Muscle of back (tissue), 11 donors: ENCODE results near the gene DACT2. TPM values are rescaled to one million over a fixed set of nuclear protein-coding genes. Genes with fewer than 3 reads are reported as not detected.
"Not testable (repeated sequence)": the region's sequence is repeated elsewhere in the genome, so short reads cannot be mapped to it uniquely, and the experiment has no call there.

Source experiments
- DNase-seq, 3 donors: peaks; one replicate each; pipeline versions ENCODE4 v3.0.0 to v3.0.0-alpha.2; 2013
- polyA plus RNA-seq, 10 donors: library from polyadenylated mRNA; unstranded; fragments of 120-200 nt; gene quantifications; one replicate each; pipeline ENCODE4 v1.2.1, GENCODE V29; 2013; ENCODE audit not compliant: insufficient read length in 10 of 10

The DACT2 gene
- polyA plus RNA-seq, 10 donors: 0.72 to 4.1 (median 1.5) TPM

GRCh38 chr6:168283686-168284025 lies 35.9 kb downstream of the DACT2 start:
- no peak for DNase-seq

GRCh38 chr6:168282985-168283685 lies 36.4 kb downstream of the DACT2 start:
- no peak for DNase-seq

DNA sequence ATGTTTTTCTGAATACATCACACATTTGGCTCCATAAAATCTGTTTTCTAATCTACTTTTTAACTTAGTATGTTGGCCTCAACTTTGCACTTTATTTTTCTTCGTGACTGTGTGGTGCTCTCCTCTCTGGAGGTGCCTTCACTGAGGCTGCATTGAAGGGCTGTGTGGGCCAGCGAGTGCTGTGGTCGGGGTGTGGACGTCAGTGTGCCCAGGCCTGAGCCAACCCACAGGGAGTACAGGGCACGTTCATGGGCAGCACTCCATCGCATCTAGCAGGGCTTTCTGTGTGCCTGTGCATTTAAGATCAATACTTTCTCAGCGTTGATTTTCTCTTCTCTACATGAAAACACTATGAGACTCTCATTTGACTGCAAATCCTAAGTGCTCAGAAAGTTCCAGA lies 37.8 kb downstream of the DACT2 start:
- no peak for DNase-seq

- DNase-seq: not testable (repeated sequence)
These were observed 38.3 kb downstream of the DACT2 start for GRCh38 chr6:168281314-168281713.

DNA sequence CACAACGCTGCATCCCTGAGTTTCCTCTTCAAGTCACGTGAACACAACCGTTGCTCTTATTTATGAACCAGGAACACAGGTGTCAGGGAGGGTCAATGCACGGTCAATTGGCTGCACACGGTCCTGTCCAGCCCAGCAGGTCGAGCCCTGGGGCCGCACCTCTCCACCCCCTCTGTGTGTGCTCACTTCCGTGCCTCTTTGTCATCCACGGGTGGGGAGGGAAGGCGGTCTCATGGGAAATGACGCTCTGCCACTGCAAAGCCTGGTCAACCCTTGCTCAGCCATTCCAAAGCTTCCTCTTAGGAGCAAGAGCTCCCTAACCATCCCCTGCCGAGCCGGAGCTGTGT lies 38.7 kb downstream of the DACT2 start:
- no peak for DNase-seq

DNA sequence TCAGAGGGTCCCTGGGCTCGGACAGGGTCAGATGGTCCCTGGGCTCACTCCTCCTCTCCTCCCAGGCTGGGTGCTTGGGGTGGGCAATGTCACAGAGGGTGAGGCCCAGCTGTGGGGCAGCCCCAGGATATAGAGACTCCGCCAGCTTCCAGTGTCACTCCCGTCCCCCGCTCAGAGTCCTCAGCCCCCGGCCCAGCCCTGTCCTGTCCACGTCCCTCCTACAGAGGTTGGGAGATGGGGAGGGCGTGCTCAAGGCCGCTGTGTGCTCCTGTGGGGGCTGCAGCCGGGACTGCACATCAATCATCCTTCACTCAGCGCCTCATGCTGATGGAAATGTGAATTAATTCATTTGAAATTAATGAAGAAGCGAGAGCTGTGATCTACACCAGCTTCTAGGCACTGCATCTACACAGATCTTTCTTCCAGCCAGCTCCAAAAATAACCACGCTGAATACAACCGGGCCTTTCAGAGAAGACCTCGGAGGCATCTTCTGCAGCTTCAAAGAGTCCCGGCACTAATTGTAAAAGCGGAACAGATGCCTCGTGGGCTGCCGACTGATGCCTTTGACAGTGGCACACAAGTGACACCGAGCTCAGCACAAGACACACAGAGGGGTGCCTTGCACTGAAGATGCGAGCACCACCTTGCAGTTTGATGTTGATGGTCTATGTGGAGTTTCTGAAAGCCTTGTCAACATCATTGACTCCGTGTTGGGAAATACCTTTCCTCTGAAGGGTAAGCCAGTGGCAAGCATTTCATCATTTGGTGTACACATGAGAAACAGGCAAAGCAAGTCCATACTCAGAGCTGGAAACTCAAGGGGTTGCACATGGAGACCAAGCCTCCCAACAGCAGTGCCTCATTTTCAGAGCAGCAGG lies 39.3 kb downstream of the DACT2 start:
- no peak for DNase-seq

GRCh38 chr6:168279403-168279935 lies 40.1 kb downstream of the DACT2 start:
- no peak for DNase-seq

- no peak for DNase-seq
These were observed 40.7 kb downstream of the DACT2 start for GRCh38 chr6:168278904-168279303.

DNA sequence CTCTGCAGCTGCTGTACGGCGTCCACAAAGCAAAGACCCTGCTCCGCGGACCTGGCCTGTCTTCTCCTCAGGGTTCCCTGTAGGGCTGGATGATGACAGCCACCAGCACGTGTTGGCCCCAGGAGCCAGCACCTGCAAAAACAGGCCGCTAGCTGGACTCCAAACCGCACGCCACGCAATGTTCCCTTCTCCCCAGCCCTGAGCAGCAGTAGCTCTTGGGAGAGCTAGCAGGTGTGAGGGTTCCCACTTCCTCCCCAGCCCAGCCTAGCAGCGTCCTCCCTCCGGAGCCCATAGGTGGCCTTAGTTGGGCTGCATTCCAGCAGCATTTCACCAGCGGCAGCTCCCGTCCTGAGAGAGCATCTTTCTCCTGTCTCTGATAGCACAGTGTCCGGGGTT lies 42.3 kb downstream of the DACT2 start:
- DNase-seq: no peak

DNA sequence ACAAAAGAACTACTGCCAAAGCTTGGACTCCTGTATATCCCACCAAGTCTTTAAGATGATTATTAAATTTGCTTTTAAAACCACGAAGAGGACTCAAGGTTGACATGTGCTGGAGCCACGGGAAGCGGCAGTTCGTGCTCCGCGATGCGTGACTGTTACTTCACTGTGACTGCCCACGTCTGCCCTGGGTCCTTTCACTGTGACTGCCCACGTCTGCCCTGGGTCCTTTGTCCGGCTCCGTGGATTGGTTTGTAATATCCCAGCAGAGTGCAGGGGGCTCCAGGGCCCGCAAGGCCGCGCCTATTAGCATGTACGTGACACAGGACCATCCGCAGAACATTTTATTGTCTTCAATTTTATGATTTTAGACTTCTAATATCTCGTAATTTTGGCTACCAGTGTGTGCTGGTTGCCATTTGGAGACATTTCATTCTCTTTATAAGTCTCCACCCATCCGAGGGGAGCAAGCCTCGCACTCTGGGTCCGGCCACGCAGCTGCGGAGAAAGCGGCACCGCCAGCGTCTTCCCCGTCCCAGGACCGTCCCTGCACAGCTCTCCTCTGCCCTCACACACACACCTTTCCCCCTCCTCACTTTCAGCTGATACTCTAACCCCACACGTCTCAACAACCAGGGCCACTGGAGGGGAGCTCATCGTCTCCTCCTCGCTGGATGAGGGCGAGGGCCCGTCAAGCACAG lies 42.9 kb downstream of the DACT2 start:
- DNase-seq: no peak

GRCh38 chr6:168275168-168275567 lies 44.4 kb downstream of the DACT2 start:
- no peak for DNase-seq

GRCh38 chr6:168274037-168274952 lies 45.3 kb downstream of the DACT2 start:
- DNase-seq: no peak

DNA sequence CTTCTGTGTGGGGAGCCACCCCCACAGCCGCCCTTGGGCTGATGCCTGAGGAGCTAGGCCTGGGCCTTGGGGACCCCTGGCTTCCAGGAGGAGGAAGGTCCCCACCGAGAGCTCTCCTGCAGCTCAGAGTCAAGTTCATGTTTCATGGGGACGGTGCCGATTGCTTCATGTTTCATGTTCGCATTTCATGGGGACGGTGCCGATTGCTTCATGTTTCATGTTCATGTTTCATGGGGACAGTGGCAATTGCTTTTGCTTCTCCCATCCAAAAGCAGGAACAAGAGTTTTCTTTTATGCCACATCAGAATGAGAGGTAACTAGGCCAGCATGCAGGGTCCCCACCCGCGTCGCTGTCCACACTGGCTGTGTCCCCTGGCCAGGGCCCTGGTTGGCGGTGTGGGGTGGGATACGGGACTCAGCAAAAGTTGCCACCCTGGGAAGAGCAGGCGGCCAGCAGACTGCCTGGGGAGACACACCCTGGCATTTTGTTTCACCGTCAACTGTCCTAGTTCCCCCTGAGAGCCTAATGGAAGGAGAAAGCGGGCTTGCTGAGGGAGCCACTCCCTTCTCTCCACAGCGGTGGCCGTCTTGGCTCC lies 46.0 kb downstream of the DACT2 start:
- DNase-seq: no peak

DNA sequence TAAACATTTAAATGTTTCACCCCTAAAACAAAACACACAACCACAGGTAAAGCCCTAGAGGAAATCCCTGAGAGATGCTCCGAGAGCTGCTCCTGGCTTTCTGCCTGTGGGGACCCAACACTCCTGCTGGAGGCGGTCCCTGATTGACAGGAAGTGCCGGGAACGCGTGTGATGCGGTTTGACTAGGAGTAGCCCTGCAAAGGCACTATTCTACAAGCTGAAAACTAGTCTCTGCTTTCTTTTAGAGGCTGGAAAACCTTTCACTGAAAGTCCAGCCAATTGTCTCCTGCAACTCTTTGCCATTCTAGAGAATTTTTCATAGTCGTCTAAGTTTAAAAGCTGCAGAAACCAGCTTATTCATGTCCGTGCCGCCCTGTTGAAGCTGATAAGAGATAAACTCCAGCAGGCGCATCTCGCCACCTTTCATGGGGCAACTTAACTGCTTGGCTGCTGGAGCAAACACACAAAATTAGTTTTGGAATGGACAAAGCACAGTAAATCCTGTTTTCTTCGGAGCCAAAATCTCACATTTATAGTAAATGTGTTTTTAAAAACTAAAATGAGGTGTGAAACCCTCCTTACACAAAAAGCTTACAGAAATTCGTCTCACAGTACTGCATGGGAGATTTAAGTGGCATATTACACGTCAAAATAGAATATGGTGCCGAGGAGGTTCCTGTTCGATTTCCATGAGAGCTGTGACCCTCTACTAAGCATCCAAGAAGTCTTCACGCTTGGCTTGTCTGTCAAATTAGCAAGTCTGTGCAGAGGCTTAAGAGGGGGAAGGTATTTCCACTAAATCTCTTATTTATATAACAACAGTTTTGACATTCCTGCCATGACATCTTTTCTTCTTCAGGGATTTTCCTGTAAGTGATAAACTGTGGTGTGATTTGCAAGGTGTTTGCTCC lies 46.9 kb downstream of the DACT2 start:
- no peak for DNase-seq

DNA sequence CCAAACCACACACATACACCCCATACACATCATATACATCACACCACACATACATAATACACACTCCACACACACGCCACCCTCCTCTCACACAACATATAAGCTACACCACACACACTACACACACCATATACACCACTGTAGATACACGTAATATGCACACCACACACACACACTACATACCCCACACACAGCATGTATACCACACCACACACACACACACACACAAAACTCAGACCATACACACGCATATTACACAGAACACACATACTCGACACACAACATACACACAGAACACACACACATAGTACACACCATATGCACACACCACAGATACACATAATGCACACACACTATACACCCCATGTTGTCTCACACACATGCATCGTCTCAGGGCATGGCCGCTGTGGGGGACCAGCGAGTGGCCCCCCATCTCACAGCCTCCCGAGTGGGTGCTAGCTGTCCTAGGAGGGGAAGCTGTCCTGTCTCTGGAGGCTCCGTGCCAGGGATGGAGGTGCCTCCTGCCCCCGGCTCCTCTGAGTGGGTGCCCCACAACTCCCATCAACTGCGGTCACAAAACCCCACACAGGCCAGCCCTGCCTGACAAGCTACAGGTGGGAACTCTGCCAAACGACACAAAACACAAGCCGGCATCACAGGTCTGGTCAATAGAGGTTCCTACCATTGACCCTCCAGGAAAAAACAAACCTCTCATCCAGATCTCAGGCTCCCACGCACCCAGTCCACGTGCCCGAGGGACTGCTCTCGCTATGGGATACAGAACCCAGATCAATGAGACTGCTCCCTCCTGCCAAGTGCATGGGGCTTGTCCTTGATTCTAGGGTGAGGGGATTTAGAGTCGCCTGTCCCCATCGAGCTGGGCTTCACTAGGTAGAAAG lies 49.1 kb downstream of the DACT2 start:
- no peak for DNase-seq

GRCh38 chr6:168269455-168270243 lies 49.9 kb downstream of the DACT2 start:
- DNase-seq: no peak

- DNase-seq: no peak
These were observed 50.8 kb downstream of the DACT2 start for GRCh38 chr6:168268755-168269154.

- DNase-seq: not testable (repeated sequence)
These were observed 51.8 kb downstream of the DACT2 start for GRCh38 chr6:168267779-168268178.
